ENCODE data around the gene RAD51B.

The RAD51B gene

GRCh38 chr14:68089146-68089731 is 269.7 kb downstream of the RAD51B start:
- TF ChIP-seq CTCF (IDR thresholded peaks at IDR 0.05): no peak

- TF ChIP-seq CTCF (IDR thresholded peaks at IDR 0.05): no peak
Measured at GRCh38 chr14:68094158-68094557, 274.6 kb downstream of the RAD51B start.

- TF ChIP-seq CTCF (IDR thresholded peaks at IDR 0.05): no peak
Measured at GRCh38 chr14:68094752-68095151, 275.2 kb downstream of the RAD51B start.

- TF ChIP-seq CTCF (IDR thresholded peaks at IDR 0.05): no peak
Measured at GRCh38 chr14:68097727-68098126, 278.1 kb downstream of the RAD51B start.

- TF ChIP-seq CTCF (IDR thresholded peaks at IDR 0.05): no peak
Measured at GRCh38 chr14:68098834-68099233, 279.3 kb downstream of the RAD51B start.

GRCh38 chr14:68099495-68100045 is 280.0 kb downstream of the RAD51B start:
- TF ChIP-seq CTCF (IDR thresholded peaks at IDR 0.05): no peak

GRCh38 chr14:68103853-68104252 is 284.3 kb downstream of the RAD51B start:
- TF ChIP-seq CTCF (IDR thresholded peaks at IDR 0.05): no peak

- TF ChIP-seq CTCF (IDR thresholded peaks at IDR 0.05): no peak
Measured at GRCh38 chr14:68104518-68104917, 284.9 kb downstream of the RAD51B start.
